GM23248 (cell line): ENCODE results near the gene MFAP2. TPM values are rescaled to one million over a fixed set of nuclear protein-coding genes. Genes with fewer than 3 reads are reported as not detected.

Experiments
- DNase-seq: peaks from one replicate; pipeline ENCODE4 v3.0.0-alpha.2; 2015
- H2AFZ ChIP-seq: fragments of 200-600 bp; sonication (generic); 2 replicates; pipeline ENCODE4 v1.6.1; 2016; ENCODE audit warnings: antibody characterized with exemption
- H3F3A ChIP-seq: fragments of 200-600 bp; sonication (generic); 2 replicates; pipeline ENCODE4 v1.6.1; 2016; ENCODE audit warnings: mild to moderate bottlenecking, antibody characterized with exemption, mixed run types; ENCODE audit not compliant: insufficient read depth
- H3K27ac ChIP-seq: fragments of 200-600 bp; sonication (generic); 2 replicates; pipeline ENCODE4 v1.5.1; 2016; ENCODE audit warnings: mild to moderate bottlenecking
- H3K27me3 ChIP-seq: fragments of 200-600 bp; sonication (generic); replicated peaks from 2 replicates; pipeline ENCODE4 v1.6.1; 2016; ENCODE audit warnings: mild to moderate bottlenecking; ENCODE audit not compliant: insufficient read depth
- H3K36me3 ChIP-seq: fragments of 200-600 bp; sonication (generic); 2 replicates; pipeline ENCODE4 v1.6.1; 2016; ENCODE audit warnings: low read depth, mild to moderate bottlenecking
- H3K4me1 ChIP-seq: fragments of 200-600 bp; sonication (generic); 2 replicates; pipeline ENCODE4 v1.6.1; 2016; ENCODE audit warnings: mild to moderate bottlenecking; ENCODE audit not compliant: insufficient read depth
- H3K4me2 ChIP-seq: fragments of 200-600 bp; sonication (generic); one replicate; pipeline ENCODE4 v1.6.1; 2016; ENCODE audit warnings: mild to moderate bottlenecking; ENCODE audit not compliant: unreplicated experiment
- H3K4me3 ChIP-seq: fragments of 200-600 bp; sonication (generic); 2 replicates; pipeline ENCODE4 v1.5.1; 2016; ENCODE audit warnings: mild to moderate bottlenecking
- H3K79me2 ChIP-seq: fragments of 200-600 bp; sonication (generic); 2 replicates; pipeline ENCODE4 v1.6.1; 2016; ENCODE audit warnings: mild to moderate bottlenecking; ENCODE audit not compliant: insufficient read depth
- H3K9ac ChIP-seq: fragments of 200-600 bp; sonication (generic); 2 replicates; pipeline ENCODE4 v1.6.1; 2016; ENCODE audit warnings: mild to moderate bottlenecking
- H3K9me2 ChIP-seq: fragments of 200-600 bp; sonication (generic); 2 replicates; pipeline ENCODE4 v1.6.1; 2016; ENCODE audit warnings: mixed run types, mild to moderate bottlenecking, moderate library complexity; ENCODE audit not compliant: insufficient read depth
- H3K9me3 ChIP-seq: fragments of 200-600 bp; sonication (generic); one replicate; pipeline ENCODE4 v1.6.1; 2017; ENCODE audit warnings: low read depth
- H4K20me1 ChIP-seq: fragments of 200-600 bp; sonication (generic); 2 replicates; pipeline ENCODE4 v1.6.0; 2016; ENCODE audit not compliant: insufficient read depth
- EZH2 ChIP-seq: fragments of 200-600 bp; sonication (generic); IDR thresholded peaks from 2 replicates; pipeline ENCODE4 v1.6.1; 2018; ENCODE audit warnings: antibody characterized with exemption, mild to moderate bottlenecking; ENCODE audit not compliant: insufficient read depth, poor library complexity, severe bottlenecking
- EZH2phosphoT487 ChIP-seq: fragments of 200-600 bp; sonication (generic); IDR thresholded peaks from 2 replicates; pipeline ENCODE4 v1.6.1; 2018; ENCODE audit warnings: antibody characterized with exemption, moderate library complexity, mild to moderate bottlenecking, low read depth; ENCODE audit not compliant: insufficient read depth
- WGBS, 2 experiments: methylation state at CpG; one replicate each; pipeline ENCODE4 v1.1.6; 2015 to 2017; ENCODE audit warnings: low lambda C conversion rate in 2 of 2, low coverage in 1 of 2; ENCODE audit errors: missing lambda C conversion rate in 2 of 2; 5-methylcytosine and 5-hydroxymethylcytosine counted together
- in situ Hi-C: fragments of 300-500 bp; cut with MboI; formaldehyde crosslinking; loops from 2 replicates; pipeline ENCODE4 v1.15.0; 2020
- polyA plus RNA-seq: library from polyadenylated mRNA; unstranded; fragments of >200 nt; fragmentation: Nextera tagmentation; extraction: Ambion mirVana; gene quantifications from 2 replicates; pipeline ENCODE4 v1.2.1, GENCODE V29; 2016
- total RNA-seq: library from RNA; depleted of rRNA; stranded (reverse); fragments of >200 nt; shearing (Covaris generic); gene quantifications from 2 replicates; pipeline ENCODE4 v1.2.3, GENCODE V29; 2014

The MFAP2 gene
- total and polyA plus RNA-seq, 2 experiments from 2014 or later, result 189 to 471 TPM

DNA sequence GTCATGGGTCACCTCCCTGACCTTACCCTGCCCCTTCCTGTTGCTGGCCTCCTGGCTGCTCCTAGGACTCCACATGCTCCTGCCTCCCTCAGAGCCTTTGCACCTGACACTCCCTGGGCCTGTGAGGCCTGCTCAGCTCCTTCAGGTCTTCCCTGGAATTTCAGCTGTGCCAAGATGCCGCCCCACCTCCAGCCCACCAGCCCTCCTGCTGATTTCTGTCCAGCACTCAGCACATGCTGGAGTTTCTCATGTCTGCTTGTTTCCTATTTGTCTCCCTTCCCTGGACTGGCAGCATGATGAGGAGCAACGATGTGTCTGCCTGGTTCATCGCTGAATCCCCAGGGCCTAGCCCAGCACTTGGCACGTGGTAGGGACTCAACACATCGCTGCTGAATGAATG is 3.0 kb downstream of the MFAP2 start:
- no peak overlapping the region for H3K27ac ChIP-seq
- no peaks in the 10 kb centered on the region for H3K9me2 ChIP-seq
- H3K27me3 ChIP-seq, result no peaks in the 10 kb centered on the region
- no peak overlapping the region for H2AFZ ChIP-seq
- no peaks in the 10 kb centered on the region for H3K36me3 ChIP-seq
- peaks cover 23% of the 10 kb centered on the region for H3K4me1 ChIP-seq
- WGBS, 2 experiments, result 80 to 81% methylated on average over 5 of the region's 5 CpGs
- no peak overlapping the region for H3K4me3 ChIP-seq
- in situ Hi-C loops, result no loop called here
- H3F3A ChIP-seq, result peaks cover 16% of the 10 kb centered on the region
- no peaks in the 10 kb centered on the region for H3K9me3 ChIP-seq
- DNase-seq, result no peak
- no peak overlapping the region for H3K9ac ChIP-seq
- peaks cover 45% of the 10 kb centered on the region for H3K79me2 ChIP-seq
- no peak for TF ChIP-seq EZH2
- no peak for TF ChIP-seq EZH2phosphoT487
- H3K4me2 ChIP-seq, result no peak overlapping the region
- H4K20me1 ChIP-seq, result no peaks in the 10 kb centered on the region

DNA sequence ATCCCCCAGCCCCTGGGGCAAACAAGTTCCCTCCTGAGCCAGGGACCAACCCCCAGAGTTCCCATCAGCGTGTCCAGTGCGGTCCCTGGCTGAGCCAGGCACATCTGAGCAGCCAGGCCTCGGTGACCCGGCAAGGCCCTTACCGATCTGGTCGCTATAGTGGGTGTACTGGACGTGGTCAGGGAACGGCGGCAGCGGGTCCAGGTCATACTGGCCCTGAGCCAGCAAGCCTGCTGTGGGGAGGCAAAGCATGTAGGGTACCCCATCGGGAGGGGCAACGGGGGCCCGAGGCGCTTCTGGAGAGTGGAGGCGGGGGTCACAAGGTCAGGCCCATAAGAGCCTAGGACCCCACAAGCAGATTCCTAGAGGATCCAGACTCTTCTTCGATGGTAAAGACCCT is 3.5 kb downstream of the MFAP2 start:
- WGBS, 2 experiments, result 79 to 81% methylated on average over 15 to 16 of the region's 16 CpGs
- no peaks in the 10 kb centered on the region for H3K36me3 ChIP-seq
- no peak overlapping the region for H3K27ac ChIP-seq
- H3K9me3 ChIP-seq, result no peaks in the 10 kb centered on the region
- H3K4me3 ChIP-seq, result no peak overlapping the region
- H4K20me1 ChIP-seq, result no peaks in the 10 kb centered on the region
- no peak overlapping the region for H2AFZ ChIP-seq
- TF ChIP-seq EZH2, result no peak
- TF ChIP-seq EZH2phosphoT487, result no peak
- DNase-seq, result no peak
- H3K4me1 ChIP-seq, result peaks cover 19% of the 10 kb centered on the region
- in situ Hi-C loops, result no loop called here
- H3K4me2 ChIP-seq, result no peak overlapping the region
- H3K79me2 ChIP-seq, result peaks cover 45% of the 10 kb centered on the region
- no peaks in the 10 kb centered on the region for H3K27me3 ChIP-seq
- no peaks in the 10 kb centered on the region for H3K9me2 ChIP-seq
- H3K9ac ChIP-seq, result no peak overlapping the region
- H3F3A ChIP-seq, result peaks cover 11% of the 10 kb centered on the region

DNA sequence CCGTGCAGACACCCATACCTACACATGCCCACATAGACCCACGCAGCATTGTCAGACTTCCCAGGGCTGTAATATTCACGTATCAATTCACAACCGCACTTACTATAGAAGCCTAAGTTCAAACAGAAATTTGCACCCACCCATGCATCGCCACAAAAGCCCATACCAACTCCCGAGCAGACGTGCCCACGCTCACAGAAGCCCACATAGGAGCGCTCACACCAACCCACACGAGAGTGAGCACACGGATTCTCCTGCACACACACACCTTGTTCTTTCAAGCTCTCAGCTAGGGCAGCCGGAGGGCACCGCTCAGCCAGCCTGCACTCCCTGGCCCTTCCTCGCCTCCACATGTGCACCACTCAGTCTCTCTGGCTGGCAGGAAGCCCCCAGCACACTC is 4.6 kb downstream of the MFAP2 start:
- Histone ChIP-seq H3K27ac (no peak overlapping the region), H3K4me1 (peaks cover 9% of the 10 kb centered on the region), H2AFZ (no peak overlapping the region), H4K20me1 (no peaks in the 10 kb centered on the region), H3K9me3 (no peaks in the 10 kb centered on the region), H3F3A (peaks cover 2% of the 10 kb centered on the region), H3K9me2 (no peaks in the 10 kb centered on the region), H3K36me3 (no peaks in the 10 kb centered on the region), H3K79me2 (peaks cover 45% of the 10 kb centered on the region), H3K4me3 (no peak overlapping the region), H3K4me2 (no peak overlapping the region), H3K27me3 (no peaks in the 10 kb centered on the region), H3K9ac (no peak overlapping the region)
- TF ChIP-seq EZH2 (no peak), EZH2phosphoT487 (no peak)
- in situ Hi-C loops, result no loop called here
- 84 to 91% methylated on average over 14 of the region's 14 CpGs for WGBS, 2 experiments
- no peak for DNase-seq

DNA sequence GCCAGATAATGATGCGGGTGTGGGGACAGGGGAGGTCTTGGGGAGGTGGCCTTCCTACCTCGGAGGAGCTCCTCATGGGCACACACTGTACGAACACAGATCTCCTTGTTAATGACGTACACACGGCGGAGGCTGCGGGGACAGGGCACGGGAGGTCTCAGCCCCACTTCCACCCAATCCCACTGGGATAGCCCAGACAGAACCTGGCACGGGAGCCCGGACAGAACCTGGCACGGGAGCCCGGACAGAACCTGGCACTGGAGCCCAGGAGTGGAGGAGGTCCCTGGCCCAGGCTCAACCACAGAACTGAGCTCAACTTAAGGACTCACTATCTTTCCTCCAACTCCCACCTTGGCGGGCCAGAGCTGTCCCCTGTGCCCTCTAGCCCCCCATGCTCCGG is 5.2 kb downstream of the MFAP2 start:
- Histone ChIP-seq H2AFZ (no peak overlapping the region), H3K9ac (no peak overlapping the region), H3F3A (no peaks in the 10 kb centered on the region), H3K9me2 (no peaks in the 10 kb centered on the region), H3K36me3 (no peaks in the 10 kb centered on the region), H3K4me3 (no peak overlapping the region), H3K79me2 (peaks cover 45% of the 10 kb centered on the region), H3K27me3 (no peaks in the 10 kb centered on the region), H3K27ac (no peak overlapping the region), H4K20me1 (no peaks in the 10 kb centered on the region), H3K4me1 (peaks cover 7% of the 10 kb centered on the region), H3K4me2 (no peak overlapping the region), H3K9me3 (no peaks in the 10 kb centered on the region)
- TF ChIP-seq EZH2phosphoT487 (no peak), EZH2 (no peak)
- in situ Hi-C loops, result no loop called here
- WGBS, 2 experiments, result 81 to 97% methylated on average over 9 to 14 of the region's 14 CpGs
- DNase-seq, result no peak

DNA sequence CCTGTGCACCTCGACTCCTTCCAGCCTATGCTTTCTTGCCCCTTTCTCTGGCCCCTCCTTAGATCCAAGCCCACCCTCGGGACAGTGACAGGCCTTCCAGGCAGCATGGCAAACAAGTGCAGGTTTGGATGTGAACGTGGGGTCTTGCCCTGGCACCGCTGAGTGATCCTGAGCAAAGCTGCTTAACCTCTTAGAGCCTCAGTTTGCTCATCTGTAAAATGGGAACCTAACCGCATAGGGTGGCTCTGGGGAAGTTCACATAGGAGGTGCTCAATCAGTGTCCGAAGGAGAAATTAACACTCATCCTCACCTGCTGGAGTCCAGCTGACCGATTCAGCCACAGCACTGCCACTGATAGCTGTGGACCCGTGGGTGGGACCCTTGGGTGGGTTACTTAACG is 7.2 kb downstream of the MFAP2 start:
- peaks cover 29% of the 10 kb centered on the region for H3K79me2 ChIP-seq
- H2AFZ ChIP-seq, result no peak overlapping the region
- TF ChIP-seq EZH2 (no peak), EZH2phosphoT487 (no peak)
- no peak for DNase-seq
- no peaks in the 10 kb centered on the region for H3K27me3 ChIP-seq
- WGBS, 2 experiments, result 78 to 82% methylated on average over 9 of the region's 9 CpGs
- no peaks in the 10 kb centered on the region for H3K36me3 ChIP-seq
- peaks cover 3% of the 10 kb centered on the region for H3K4me1 ChIP-seq
- H3K9me3 ChIP-seq, result no peaks in the 10 kb centered on the region
- no peak overlapping the region for H3K9ac ChIP-seq
- in situ Hi-C loops, result no loop called here
- H3F3A ChIP-seq, result no peaks in the 10 kb centered on the region
- H3K4me2 ChIP-seq, result no peak overlapping the region
- H3K27ac ChIP-seq, result no peak overlapping the region
- H4K20me1 ChIP-seq, result no peaks in the 10 kb centered on the region
- H3K9me2 ChIP-seq, result no peaks in the 10 kb centered on the region
- H3K4me3 ChIP-seq, result no peak overlapping the region
